AG09309 (cell line): ENCODE measurements around the gene GLS2.

ENCODE experiments used
- DNase-seq: peaks from one replicate; pipeline ENCODE4 v3.0.0-alpha.2; 2010; ENCODE audit warnings: low read depth
- H3K4me3 ChIP-seq: 2 replicates; pipeline ENCODE4 v1.5.1; 2011; ENCODE audit warnings: mild to moderate bottlenecking, low read depth, low read length, moderate library complexity; ENCODE audit not compliant: control insufficient read depth
- CTCF ChIP-seq: IDR thresholded peaks from 2 replicates; pipeline ENCODE4 v1.5.1; 2011; ENCODE audit warnings: mild to moderate bottlenecking, low read depth, low read length, inconsistent platforms; ENCODE audit not compliant: insufficient read depth, control insufficient read depth; ENCODE audit errors: missing control alignments

GLS2 gene

GRCh38 chr12:56474389-56474788 lies 13.6 kb downstream of the GLS2 start:
- no peak for TF ChIP-seq CTCF
- no peak overlapping the region for H3K4me3 ChIP-seq
- no peak for DNase-seq

GRCh38 chr12:56469007-56469930 lies 18.7 kb downstream of the GLS2 start:
- DNase-seq, result no peak
- TF ChIP-seq CTCF, result no peak
- H3K4me3 ChIP-seq, result peak overlapping the region; percentile 85

GRCh38 chr12:56468216-56469006 lies 19.6 kb downstream of the GLS2 start, which contains the start of gene SPRYD4:
Gene SPRYD4 (plus strand): TSS chr12:56468578. CDS start chr12:56468592, 14 bp downstream.
- DNase-seq, result peak; percentile 46
- H3K4me3 ChIP-seq, result peak within 1 kb of the TSS; percentile 85
- TF ChIP-seq CTCF, result peak; percentile 16

GRCh38 chr12:56462565-56462964 lies 25.4 kb downstream of the GLS2 start:
- no peak for TF ChIP-seq CTCF
- no peak overlapping the region for H3K4me3 ChIP-seq
- no peak for DNase-seq

- DNase-seq, result no peak
These were observed 26.5 kb downstream of the GLS2 start for GRCh38 chr12:56461235-56462159.

More at GRCh38 chr12:56461235-56462159, 26.5 kb downstream of the GLS2 start:
- no peak overlapping the region for H3K4me3 ChIP-seq
- no peak for TF ChIP-seq CTCF
